Inflammatory macrophage treated with lipopolysaccharide for 1 hour (primary cell): ENCODE measurements around the gene KDM5B.

Experiments
- DNase-seq, 2 donors: peaks; one replicate each; pipeline ENCODE4 v3.0.0-alpha.2; 2020 to 2022

Gene KDM5B

GRCh38 chr1:202682477-202682876 lies 125.7 kb downstream of the KDM5B start:
- no peak for DNase-seq

GRCh38 chr1:202681736-202682420 lies 126.3 kb downstream of the KDM5B start:
- DNase-seq, result no peak

- no peak for DNase-seq
These were observed 127.5 kb downstream of the KDM5B start for GRCh38 chr1:202680586-202681352.

- no peak for DNase-seq
These were observed 128.6 kb downstream of the KDM5B start for GRCh38 chr1:202679406-202680177.

GRCh38 chr1:202677433-202677832 lies 130.8 kb downstream of the KDM5B start:
- DNase-seq, result no peak
